Measurements from ENCODE around the gene LRRK1.

- TF ChIP-seq CTCF (conservative IDR thresholded peaks at IDR 0.05 in 1 of 2, IDR thresholded peaks at IDR 0.05 in 1 of 2; ENCODE audit: extremely low read depth in 1 of 2, insufficient read depth in 1 of 2, low read depth in 1 of 2, low read length in 2 of 2) (no peak), EZH2 (IDR thresholded peaks at IDR 0.05; ENCODE audit: borderline replicate concordance, low read length) (no peak)
Measured at GRCh38 chr15:100897221-100898151, 21.7 kb upstream of the LRRK1 start.

All from mammary epithelial cell (primary cell).